Stimulated activated CD4-positive, alpha-beta T cell treated with anti-CD3 and anti-CD28 coated beads, Interleukin-12 subunit alpha, Interleukin-12 subunit beta, amount 100 ng/mL, for 24 hours (primary cell): ENCODE measurements around the gene SEC24D.
"Not testable (repeated sequence)": the region's sequence is repeated elsewhere in the genome, so short reads cannot be mapped to it uniquely, and the experiment has no call there.

Experiments
- DNase-seq, 2 experiments: peaks; one replicate each; pipeline ENCODE4 v3.0.0-alpha.2; 2020; ENCODE audit warnings: low read depth in 2 of 2

The SEC24D gene

GRCh38 chr4:118835571-118836300, at the start of gene SEC24D:
Gene SEC24D, minus strand, starts transcription at chr4:118836126. Its CDS starts 2,430 bp downstream, at chr4:118833696.
- peak; percentile 64 to 72 for DNase-seq

- DNase-seq: no peak
Observed at GRCh38 chr4:118884716-118885115, 48.8 kb upstream of the SEC24D start.

GRCh38 chr4:118883861-118884260, 47.9 kb upstream of the SEC24D start:
- no peak for DNase-seq

GRCh38 chr4:118881512-118882146, 45.7 kb upstream of the SEC24D start:
- no peak for DNase-seq

GRCh38 chr4:118879409-118879808, 43.5 kb upstream of the SEC24D start:
- DNase-seq: no peak

- DNase-seq: not testable (repeated sequence)
Observed at GRCh38 chr4:118878507-118878906, 42.6 kb upstream of the SEC24D start.

GRCh38 chr4:118877797-118878196, 41.9 kb upstream of the SEC24D start:
- DNase-seq: no peak

- DNase-seq: no peak
Observed at GRCh38 chr4:118872181-118872580, 36.3 kb upstream of the SEC24D start.

- no peak for DNase-seq
Observed at GRCh38 chr4:118869808-118870342, 33.9 kb upstream of the SEC24D start.

- DNase-seq: no peak
Observed at GRCh38 chr4:118867311-118868067, 31.6 kb upstream of the SEC24D start.

- no peak for DNase-seq
Observed at GRCh38 chr4:118866442-118866841, 30.5 kb upstream of the SEC24D start.

- DNase-seq: no peak
Observed at GRCh38 chr4:118865091-118865708, 29.3 kb upstream of the SEC24D start.

- DNase-seq: no peak
Observed at GRCh38 chr4:118858779-118859178, 22.9 kb upstream of the SEC24D start.

- no peak for DNase-seq
Observed at GRCh38 chr4:118857760-118858159, 21.8 kb upstream of the SEC24D start.

GRCh38 chr4:118850488-118851173, 14.7 kb upstream of the SEC24D start:
- no peak for DNase-seq

- DNase-seq: no peak
Observed at GRCh38 chr4:118849867-118850487, 14.1 kb upstream of the SEC24D start.

- no peak for DNase-seq
Observed at GRCh38 chr4:118848901-118849300, 13.0 kb upstream of the SEC24D start.

GRCh38 chr4:118848242-118848641, 12.3 kb upstream of the SEC24D start:
- DNase-seq: no peak

- no peak for DNase-seq
Observed at GRCh38 chr4:118846979-118847378, 11.1 kb upstream of the SEC24D start.

- no peak for DNase-seq
Observed at GRCh38 chr4:118845552-118846050, 9.7 kb upstream of the SEC24D start.

- DNase-seq: no peak
Observed at GRCh38 chr4:118843237-118843636, 7.3 kb upstream of the SEC24D start.
